ENCODE data around the gene PPM1H. TPM values are rescaled to one million over a fixed set of nuclear protein-coding genes. Genes with fewer than 3 reads are reported as not detected.

The PPM1H gene
- total and polyA plus RNA-seq, 4 donors = 2.3 to 7.2 (median 4.1) TPM

DNA sequence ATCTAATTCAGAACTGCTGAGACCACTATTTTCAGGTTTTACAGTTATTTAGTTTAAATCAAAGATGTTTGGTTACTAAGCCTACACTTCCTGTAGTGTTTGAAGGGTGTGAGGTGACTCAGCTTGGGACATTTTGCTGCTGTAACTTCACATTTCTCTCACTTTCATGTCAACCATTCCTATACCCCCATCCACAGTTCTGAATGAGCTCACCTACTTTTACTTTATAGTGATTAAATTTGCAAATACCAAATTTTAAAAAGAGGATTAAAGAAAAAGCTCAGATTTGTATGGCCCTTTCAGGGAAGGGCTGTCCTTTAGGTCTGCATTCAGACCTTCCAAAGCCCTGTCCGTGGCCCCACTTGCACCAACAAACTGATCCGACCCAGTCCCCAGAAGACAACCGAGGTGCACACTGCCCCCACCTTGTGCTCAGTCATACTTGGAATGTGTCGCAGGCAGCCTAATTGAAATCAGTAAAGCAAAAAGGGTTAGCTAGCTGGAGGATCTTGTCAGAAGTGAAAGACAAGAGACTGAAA, 294.0 kb downstream of the PPM1H start:
- TF ChIP-seq FOXA1 (IDR thresholded peaks at IDR 0.05) = no peak
- TF ChIP-seq, protein P1, sequence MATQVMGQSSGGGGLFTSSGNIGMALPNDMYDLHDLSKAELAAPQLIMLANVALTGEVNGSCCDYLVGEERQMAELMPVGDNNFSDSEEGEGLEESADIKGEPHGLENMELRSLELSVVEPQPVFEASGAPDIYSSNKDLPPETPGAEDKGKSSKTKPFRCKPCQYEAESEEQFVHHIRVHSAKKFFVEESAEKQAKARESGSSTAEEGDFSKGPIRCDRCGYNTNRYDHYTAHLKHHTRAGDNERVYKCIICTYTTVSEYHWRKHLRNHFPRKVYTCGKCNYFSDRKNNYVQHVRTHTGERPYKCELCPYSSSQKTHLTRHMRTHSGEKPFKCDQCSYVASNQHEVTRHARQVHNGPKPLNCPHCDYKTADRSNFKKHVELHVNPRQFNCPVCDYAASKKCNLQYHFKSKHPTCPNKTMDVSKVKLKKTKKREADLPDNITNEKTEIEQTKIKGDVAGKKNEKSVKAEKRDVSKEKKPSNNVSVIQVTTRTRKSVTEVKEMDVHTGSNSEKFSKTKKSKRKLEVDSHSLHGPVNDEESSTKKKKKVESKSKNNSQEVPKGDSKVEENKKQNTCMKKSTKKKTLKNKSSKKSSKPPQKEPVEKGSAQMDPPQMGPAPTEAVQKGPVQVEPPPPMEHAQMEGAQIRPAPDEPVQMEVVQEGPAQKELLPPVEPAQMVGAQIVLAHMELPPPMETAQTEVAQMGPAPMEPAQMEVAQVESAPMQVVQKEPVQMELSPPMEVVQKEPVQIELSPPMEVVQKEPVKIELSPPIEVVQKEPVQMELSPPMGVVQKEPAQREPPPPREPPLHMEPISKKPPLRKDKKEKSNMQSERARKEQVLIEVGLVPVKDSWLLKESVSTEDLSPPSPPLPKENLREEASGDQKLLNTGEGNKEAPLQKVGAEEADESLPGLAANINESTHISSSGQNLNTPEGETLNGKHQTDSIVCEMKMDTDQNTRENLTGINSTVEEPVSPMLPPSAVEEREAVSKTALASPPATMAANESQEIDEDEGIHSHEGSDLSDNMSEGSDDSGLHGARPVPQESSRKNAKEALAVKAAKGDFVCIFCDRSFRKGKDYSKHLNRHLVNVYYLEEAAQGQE (IDR thresholded peaks at IDR 0.05) = no peak
- TF ChIP-seq RAD21 (IDR thresholded peaks at IDR 0.05) = no peak
- TF ChIP-seq FOXA2 (IDR thresholded peaks at IDR 0.05) = no peak
- TF ChIP-seq RXRA (IDR thresholded peaks at IDR 0.05) = no peak
- TF ChIP-seq, protein P2, sequence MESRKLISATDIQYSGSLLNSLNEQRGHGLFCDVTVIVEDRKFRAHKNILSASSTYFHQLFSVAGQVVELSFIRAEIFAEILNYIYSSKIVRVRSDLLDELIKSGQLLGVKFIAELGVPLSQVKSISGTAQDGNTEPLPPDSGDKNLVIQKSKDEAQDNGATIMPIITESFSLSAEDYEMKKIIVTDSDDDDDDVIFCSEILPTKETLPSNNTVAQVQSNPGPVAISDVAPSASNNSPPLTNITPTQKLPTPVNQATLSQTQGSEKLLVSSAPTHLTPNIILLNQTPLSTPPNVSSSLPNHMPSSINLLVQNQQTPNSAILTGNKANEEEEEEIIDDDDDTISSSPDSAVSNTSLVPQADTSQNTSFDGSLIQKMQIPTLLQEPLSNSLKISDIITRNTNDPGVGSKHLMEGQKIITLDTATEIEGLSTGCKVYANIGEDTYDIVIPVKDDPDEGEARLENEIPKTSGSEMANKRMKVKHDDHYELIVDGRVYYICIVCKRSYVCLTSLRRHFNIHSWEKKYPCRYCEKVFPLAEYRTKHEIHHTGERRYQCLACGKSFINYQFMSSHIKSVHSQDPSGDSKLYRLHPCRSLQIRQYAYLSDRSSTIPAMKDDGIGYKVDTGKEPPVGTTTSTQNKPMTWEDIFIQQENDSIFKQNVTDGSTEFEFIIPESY (IDR thresholded peaks at IDR 0.05) = no peak
- TF ChIP-seq, protein P3, sequence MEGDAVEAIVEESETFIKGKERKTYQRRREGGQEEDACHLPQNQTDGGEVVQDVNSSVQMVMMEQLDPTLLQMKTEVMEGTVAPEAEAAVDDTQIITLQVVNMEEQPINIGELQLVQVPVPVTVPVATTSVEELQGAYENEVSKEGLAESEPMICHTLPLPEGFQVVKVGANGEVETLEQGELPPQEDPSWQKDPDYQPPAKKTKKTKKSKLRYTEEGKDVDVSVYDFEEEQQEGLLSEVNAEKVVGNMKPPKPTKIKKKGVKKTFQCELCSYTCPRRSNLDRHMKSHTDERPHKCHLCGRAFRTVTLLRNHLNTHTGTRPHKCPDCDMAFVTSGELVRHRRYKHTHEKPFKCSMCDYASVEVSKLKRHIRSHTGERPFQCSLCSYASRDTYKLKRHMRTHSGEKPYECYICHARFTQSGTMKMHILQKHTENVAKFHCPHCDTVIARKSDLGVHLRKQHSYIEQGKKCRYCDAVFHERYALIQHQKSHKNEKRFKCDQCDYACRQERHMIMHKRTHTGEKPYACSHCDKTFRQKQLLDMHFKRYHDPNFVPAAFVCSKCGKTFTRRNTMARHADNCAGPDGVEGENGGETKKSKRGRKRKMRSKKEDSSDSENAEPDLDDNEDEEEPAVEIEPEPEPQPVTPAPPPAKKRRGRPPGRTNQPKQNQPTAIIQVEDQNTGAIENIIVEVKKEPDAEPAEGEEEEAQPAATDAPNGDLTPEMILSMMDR (IDR thresholded peaks at IDR 0.05; ENCODE audit: low read depth, low read length, missing input control) = no peak
- no peak for TF ChIP-seq HNF4A (conservative IDR thresholded peaks at IDR 0.05)
- TF ChIP-seq GABPA (IDR thresholded peaks at IDR 0.05 in 1 of 2, conservative IDR thresholded peaks at IDR 0.05 in 1 of 2) = no peak
- TF ChIP-seq JUND (IDR thresholded peaks at IDR 0.05) = no peak
- H3K4me1 ChIP-seq (ENCODE audit: control insufficient read depth in 4 of 4, insufficient read depth in 4 of 4, low read length in 3 of 4) = no peaks in the 10 kb centered on the region
- H3K27ac ChIP-seq (ENCODE audit: low read depth in 1 of 2, low read length in 2 of 2) = no peak overlapping the region
- H3K36me3 ChIP-seq (ENCODE audit: control insufficient read depth in 4 of 4, insufficient read depth in 3 of 4, low read depth in 1 of 4, low read length in 3 of 4) = no peaks in the 10 kb centered on the region
- no peaks in the 10 kb centered on the region for H3K27me3 ChIP-seq (ENCODE audit: control insufficient read depth in 4 of 4, insufficient read depth in 4 of 4, low read length in 3 of 4)
- no peak for DNase-seq (ENCODE audit: low spot score)
- H3K4me3 ChIP-seq (ENCODE audit: low read depth in 1 of 3, low read length in 3 of 3) = no peak overlapping the region
- WGBS = 79% methylated on average over 4 of the region's 4 CpGs
- no peak overlapping the region for H3K9ac ChIP-seq (ENCODE audit: low read depth in 1 of 2, low read length in 2 of 2)
- H3K9me3 ChIP-seq (ENCODE audit: control insufficient read depth in 4 of 4, low read length in 3 of 4) = no peaks in the 10 kb centered on the region

DNA sequence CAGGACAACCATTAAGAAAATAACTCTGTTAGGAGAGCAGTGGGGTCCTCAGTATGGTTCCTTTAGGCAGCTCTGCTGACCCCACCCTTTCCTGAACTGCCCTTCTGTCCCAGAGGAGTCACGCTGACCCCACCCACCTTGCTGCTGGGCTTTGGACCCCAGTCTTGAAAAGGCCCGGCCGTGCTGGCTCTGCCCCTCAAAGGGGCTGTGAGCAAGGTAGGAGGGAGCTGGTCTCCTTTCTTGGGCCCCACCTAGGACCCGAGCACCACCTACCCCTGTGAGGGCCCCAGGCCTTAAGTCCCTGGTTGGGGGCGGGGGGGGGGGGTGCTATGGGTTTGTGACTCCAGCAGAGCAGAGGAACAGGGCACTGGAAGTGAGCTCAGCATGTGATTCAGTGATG, 297.3 kb downstream of the PPM1H start:
- Histone ChIP-seq H3K27ac (ENCODE audit: low read depth in 1 of 2, low read length in 2 of 2) (no peak overlapping the region), H3K4me3 (ENCODE audit: low read depth in 1 of 3, low read length in 3 of 3) (no peak overlapping the region), H3K4me1 (ENCODE audit: control insufficient read depth in 4 of 4, insufficient read depth in 4 of 4, low read length in 3 of 4) (peaks cover 0 to 3% (median 1%) of the 10 kb centered on the region in 4 donors), H3K36me3 (ENCODE audit: control insufficient read depth in 4 of 4, insufficient read depth in 3 of 4, low read depth in 1 of 4, low read length in 3 of 4) (no peaks in the 10 kb centered on the region), H3K27me3 (ENCODE audit: control insufficient read depth in 4 of 4, insufficient read depth in 4 of 4, low read length in 3 of 4) (no peaks in the 10 kb centered on the region), H3K9ac (ENCODE audit: low read depth in 1 of 2, low read length in 2 of 2) (no peak overlapping the region), H3K9me3 (ENCODE audit: control insufficient read depth in 4 of 4, low read length in 3 of 4) (no peaks in the 10 kb centered on the region)
- no peak for DNase-seq (ENCODE audit: low spot score)
- TF ChIP-seq YY1 (IDR thresholded peaks at IDR 0.05) = no peak
- no peak for TF ChIP-seq HNF4G (IDR thresholded peaks at IDR 0.05)
- no peak for TF ChIP-seq EGR1 (IDR thresholded peaks at IDR 0.05; ENCODE audit: low read depth in 2 of 2)
- TF ChIP-seq, protein P4, sequence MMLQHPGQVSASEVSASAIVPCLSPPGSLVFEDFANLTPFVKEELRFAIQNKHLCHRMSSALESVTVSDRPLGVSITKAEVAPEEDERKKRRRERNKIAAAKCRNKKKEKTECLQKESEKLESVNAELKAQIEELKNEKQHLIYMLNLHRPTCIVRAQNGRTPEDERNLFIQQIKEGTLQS (IDR thresholded peaks at IDR 0.05) = no peak
- no peak for TF ChIP-seq RAD21 (IDR thresholded peaks at IDR 0.05)
- 75% methylated on average over 5 of the region's 5 CpGs for WGBS

Data from liver (tissue), 9 donors.